ENCODE results near the gene EMX2. TPM values are rescaled to one million over a fixed set of nuclear protein-coding genes. Genes with fewer than 3 reads are reported as not detected.
"Not testable (repeated sequence)": the region's sequence is repeated elsewhere in the genome, so short reads cannot be mapped to it uniquely, and the experiment has no call there.

The EMX2 gene
- total RNA-seq, 1 experiment from 2014 or later = not detected

GRCh38 chr10:117504562-117504961, 38.0 kb upstream of the EMX2 start:
- Histone ChIP-seq H3K36me3 (ENCODE audit: insufficient read depth, low read length, poor library complexity, severe bottlenecking) (no peaks in the 10 kb centered on the region), H3K4me3 (ENCODE audit: low read depth, low read length, poor library complexity, severe bottlenecking) (no peak overlapping the region), H3K4me1 (ENCODE audit: insufficient read depth, low read length, poor library complexity, severe bottlenecking) (peaks cover 16% of the 10 kb centered on the region), H3K9me3 (ENCODE audit: low read depth, low read length, poor library complexity, severe bottlenecking) (no peaks in the 10 kb centered on the region), H3K27ac (ENCODE audit: low read depth, low read length, poor library complexity, severe bottlenecking) (no peak overlapping the region), H3K27me3 (replicated peaks; ENCODE audit: insufficient read depth, low read depth, low read length, poor library complexity) (no peaks in the 10 kb centered on the region)
- TF ChIP-seq CTCF (conservative IDR thresholded peaks at IDR 0.05; ENCODE audit: low read depth, low read length) = no peak
- TF ChIP-seq EZH2 (IDR thresholded peaks at IDR 0.05; ENCODE audit: borderline replicate concordance, low read depth, low read length, poor library complexity, severe bottlenecking) = no peak
- CTCF ChIA-PET = no interaction called here
- POLR2A ChIA-PET (ENCODE audit: low non-redundant PET) = no interaction called here
- intact Hi-C loops (cut with micrococcal nuclease; ENCODE audit: unreplicated experiment) = no loop called here
- BruUV-seq (replicated peaks) = no TSS peak
- DNase-seq (ENCODE audit: low spot score) = no peak

GRCh38 chr10:117507081-117507480, 35.5 kb upstream of the EMX2 start:
- H3K4me3 ChIP-seq (ENCODE audit: low read depth, low read length, poor library complexity, severe bottlenecking); H3K27me3 ChIP-seq (replicated peaks; ENCODE audit: insufficient read depth, low read depth, low read length, poor library complexity); intact Hi-C loops (cut with micrococcal nuclease; ENCODE audit: unreplicated experiment); H3K36me3 ChIP-seq (ENCODE audit: insufficient read depth, low read length, poor library complexity, severe bottlenecking); POLR2A ChIA-PET (ENCODE audit: low non-redundant PET); CTCF ChIA-PET; DNase-seq (ENCODE audit: low spot score); H3K9me3 ChIP-seq (ENCODE audit: low read depth, low read length, poor library complexity, severe bottlenecking); H3K27ac ChIP-seq (ENCODE audit: low read depth, low read length, poor library complexity, severe bottlenecking); BruUV-seq (replicated peaks): not testable (repeated sequence)
- H3K4me1 ChIP-seq (ENCODE audit: insufficient read depth, low read length, poor library complexity, severe bottlenecking) = peaks cover 16% of the 10 kb centered on the region

GRCh38 chr10:117509573-117509972, 33.0 kb upstream of the EMX2 start:
- Histone ChIP-seq H3K4me3 (ENCODE audit: low read depth, low read length, poor library complexity, severe bottlenecking) (no peak overlapping the region), H3K27ac (ENCODE audit: low read depth, low read length, poor library complexity, severe bottlenecking) (no peak overlapping the region), H3K4me1 (ENCODE audit: insufficient read depth, low read length, poor library complexity, severe bottlenecking) (no peaks in the 10 kb centered on the region), H3K27me3 (replicated peaks; ENCODE audit: insufficient read depth, low read depth, low read length, poor library complexity) (peaks cover 10% of the 10 kb centered on the region), H3K36me3 (ENCODE audit: insufficient read depth, low read length, poor library complexity, severe bottlenecking) (no peaks in the 10 kb centered on the region), H3K9me3 (ENCODE audit: low read depth, low read length, poor library complexity, severe bottlenecking) (no peaks in the 10 kb centered on the region)
- POLR2A ChIA-PET (ENCODE audit: low non-redundant PET) = no interaction called here
- TF ChIP-seq EZH2 (IDR thresholded peaks at IDR 0.05; ENCODE audit: borderline replicate concordance, low read depth, low read length, poor library complexity, severe bottlenecking) = no peak
- no peak for TF ChIP-seq CTCF (conservative IDR thresholded peaks at IDR 0.05; ENCODE audit: low read depth, low read length)
- no TSS peak for BruUV-seq (replicated peaks)
- CTCF ChIA-PET = no interaction called here
- intact Hi-C loops (cut with micrococcal nuclease; ENCODE audit: unreplicated experiment) = no loop called here
- DNase-seq (ENCODE audit: low spot score) = no peak

GRCh38 chr10:117511601-117512390, 30.8 kb upstream of the EMX2 start:
- Histone ChIP-seq H3K27ac (ENCODE audit: low read depth, low read length, poor library complexity, severe bottlenecking) (no peak overlapping the region), H3K36me3 (ENCODE audit: insufficient read depth, low read length, poor library complexity, severe bottlenecking) (no peaks in the 10 kb centered on the region), H3K27me3 (replicated peaks; ENCODE audit: insufficient read depth, low read depth, low read length, poor library complexity) (peaks cover 14% of the 10 kb centered on the region), H3K4me3 (ENCODE audit: low read depth, low read length, poor library complexity, severe bottlenecking) (no peak overlapping the region), H3K9me3 (ENCODE audit: low read depth, low read length, poor library complexity, severe bottlenecking) (no peaks in the 10 kb centered on the region), H3K4me1 (ENCODE audit: insufficient read depth, low read length, poor library complexity, severe bottlenecking) (no peaks in the 10 kb centered on the region)
- ChIA-PET CTCF (no interaction called here), POLR2A (ENCODE audit: low non-redundant PET) (no interaction called here)
- no peak for DNase-seq (ENCODE audit: low spot score)
- no TSS peak for BruUV-seq (replicated peaks)
- TF ChIP-seq EZH2 (IDR thresholded peaks at IDR 0.05; ENCODE audit: borderline replicate concordance, low read depth, low read length, poor library complexity, severe bottlenecking) (no peak), CTCF (conservative IDR thresholded peaks at IDR 0.05; ENCODE audit: low read depth, low read length) (no peak)
- intact Hi-C loops (cut with micrococcal nuclease; ENCODE audit: unreplicated experiment) = no loop called here
